ENCODE data around the gene ENTPD1. TPM values are rescaled to one million over a fixed set of nuclear protein-coding genes. Genes with fewer than 3 reads are reported as not detected.

The ENTPD1 gene
- total and polyA plus RNA-seq, 10 of the 15 experiments (the other 5 are each of a cell fraction or from before 2014, with no cell fraction given): 110 to 413 (median 161) TPM

- SMC1A ChIA-PET (ENCODE audit: uncharacterized antibody, unreplicated experiment): interaction anchor here (0.6 to 25.1 kb wide), 5 partner anchors 19 to 381 kb away, joined by 3 to 795 read pairs (median 359); partner anchors contain the start of genes ENTPD1 and TCTN3
- Histone ChIP-seq H3K27ac (ENCODE audit: control insufficient read depth, insufficient read depth) (peak overlapping the region; percentile 98), H3K36me3 (ENCODE audit: control insufficient read depth in 2 of 2, insufficient read depth in 2 of 2, low read length in 1 of 2) (peaks cover 3 to 21% of the 10 kb centered on the region in 2 experiments; a peak in 3 of 4 replicates), H3K9ac (ENCODE audit: control insufficient read depth, insufficient read depth, low read length) (no peak overlapping the region), H3K4me3 (no peak overlapping the region), H3K27me3 (replicated peaks in 1 of 2; ENCODE audit: control insufficient read depth in 2 of 2, insufficient read depth in 2 of 2, low read length in 1 of 2) (no peaks in the 10 kb centered on the region), H3K79me2 (ENCODE audit: control insufficient read depth, insufficient read depth, low read length) (peaks cover 86% of the 10 kb centered on the region), H3K9me3 (replicated peaks; ENCODE audit: control insufficient read depth, insufficient read depth, low read length) (peaks cover 4% of the 10 kb centered on the region; the same call in 2 of the 3 replicates), H3K4me1 (ENCODE audit: control insufficient read depth, insufficient read depth, low read length) (peaks cover 90% of the 10 kb centered on the region), H4K20me1 (ENCODE audit: control insufficient read depth, insufficient read depth) (no peaks in the 10 kb centered on the region), H3K4me2 (ENCODE audit: control insufficient read depth, insufficient read depth) (no peak overlapping the region), H2AFZ (ENCODE audit: control insufficient read depth, low read depth, low read length) (no peak overlapping the region)
- intact Hi-C loops (cut with micrococcal nuclease; ENCODE audit: unreplicated experiment): loop anchor here (5.0 kb wide), 1 partner anchor 451 kb away; no protein-coding TSS in a partner anchor
- BruUV-seq (replicated peaks): no TSS peak
- in situ Hi-C loops (cut with MboI): loop anchor here (10.0 kb wide), 1 partner anchor 71 kb away; no protein-coding TSS in a partner anchor
- POLR2A ChIA-PET: interaction anchor here (6.8 to 18.0 kb wide), 4 partner anchors 17 to 142 kb away, joined by 72 to 451 read pairs (median 244); partner anchors contain the start of genes ENTPD1 and TCTN3
- FAIRE-seq: no peak
- TF ChIP-seq, protein P1, sequence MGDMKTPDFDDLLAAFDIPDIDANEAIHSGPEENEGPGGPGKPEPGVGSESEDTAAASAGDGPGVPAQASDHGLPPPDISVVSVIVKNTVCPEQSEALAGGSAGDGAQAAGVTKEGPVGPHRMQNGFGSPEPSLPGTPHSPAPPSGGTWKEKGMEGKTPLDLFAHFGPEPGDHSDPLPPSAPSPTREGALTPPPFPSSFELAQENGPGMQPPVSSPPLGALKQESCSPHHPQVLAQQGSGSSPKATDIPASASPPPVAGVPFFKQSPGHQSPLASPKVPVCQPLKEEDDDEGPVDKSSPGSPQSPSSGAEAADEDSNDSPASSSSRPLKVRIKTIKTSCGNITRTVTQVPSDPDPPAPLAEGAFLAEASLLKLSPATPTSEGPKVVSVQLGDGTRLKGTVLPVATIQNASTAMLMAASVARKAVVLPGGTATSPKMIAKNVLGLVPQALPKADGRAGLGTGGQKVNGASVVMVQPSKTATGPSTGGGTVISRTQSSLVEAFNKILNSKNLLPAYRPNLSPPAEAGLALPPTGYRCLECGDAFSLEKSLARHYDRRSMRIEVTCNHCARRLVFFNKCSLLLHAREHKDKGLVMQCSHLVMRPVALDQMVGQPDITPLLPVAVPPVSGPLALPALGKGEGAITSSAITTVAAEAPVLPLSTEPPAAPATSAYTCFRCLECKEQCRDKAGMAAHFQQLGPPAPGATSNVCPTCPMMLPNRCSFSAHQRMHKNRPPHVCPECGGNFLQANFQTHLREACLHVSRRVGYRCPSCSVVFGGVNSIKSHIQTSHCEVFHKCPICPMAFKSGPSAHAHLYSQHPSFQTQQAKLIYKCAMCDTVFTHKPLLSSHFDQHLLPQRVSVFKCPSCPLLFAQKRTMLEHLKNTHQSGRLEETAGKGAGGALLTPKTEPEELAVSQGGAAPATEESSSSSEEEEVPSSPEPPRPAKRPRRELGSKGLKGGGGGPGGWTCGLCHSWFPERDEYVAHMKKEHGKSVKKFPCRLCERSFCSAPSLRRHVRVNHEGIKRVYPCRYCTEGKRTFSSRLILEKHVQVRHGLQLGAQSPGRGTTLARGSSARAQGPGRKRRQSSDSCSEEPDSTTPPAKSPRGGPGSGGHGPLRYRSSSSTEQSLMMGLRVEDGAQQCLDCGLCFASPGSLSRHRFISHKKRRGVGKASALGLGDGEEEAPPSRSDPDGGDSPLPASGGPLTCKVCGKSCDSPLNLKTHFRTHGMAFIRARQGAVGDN (IDR thresholded peaks at IDR 0.05): no peak
- TF ChIP-seq MEF2B (IDR thresholded peaks at IDR 0.05; ENCODE audit: partially characterized antibody, poor library complexity, severe bottlenecking) (peak; percentile 11), TAF1 (IDR thresholded peaks at IDR 0.05; ENCODE audit: borderline replicate concordance, low read depth, low read length) (no peak), SMARCA5 (IDR thresholded peaks at IDR 0.05) (peak; percentile 66; the same call in 1 of the 2 replicates), MTA2 (IDR thresholded peaks at IDR 0.05; ENCODE audit: low read depth) (peak; percentile 20; the same call in 1 of the 2 replicates), YY1 (IDR thresholded peaks at IDR 0.05; ENCODE audit: low read depth, low read length) (no peak), ZNF217 (IDR thresholded peaks at IDR 0.05) (0 out of 2 replicates have a peak, but pooled peaks have one; percentile 60), RAD21 (IDR thresholded peaks at IDR 0.05; ENCODE audit: insufficient read depth, low read depth, low read length) (no peak), HDGF (IDR thresholded peaks at IDR 0.05) (no peak)
- CTCF ChIA-PET: interaction anchor here (1.3 to 13.6 kb wide), 9 partner anchors 15 to 141 kb away, joined by 3 to 337 read pairs (median 28); partner anchors contain the start of genes ENTPD1 and TCTN3
- RAD21 ChIA-PET (ENCODE audit: unreplicated experiment): interaction anchor here (1.2 to 17.3 kb wide), 7 partner anchors 18 to 141 kb away, joined by 3 to 374 read pairs (median 260); partner anchors contain the start of genes ENTPD1 and TCTN3
- ATAC-seq: no peak
- DNase-seq (ENCODE audit: low read depth, low spot score): no peak
Observed at GRCh38 chr10:95835911-95836310, 79.9 kb downstream of the ENTPD1 start.
